AG09309 (cell line): ENCODE data around the gene PSD2.
A peak's percentile ranks its signal among the peaks of the same experiment; 100 is the strongest.

Source experiments
- DNase-seq: peaks from one replicate; pipeline ENCODE4 v3.0.0-alpha.2; 2010; ENCODE audit warnings: low read depth
- H3K4me3 ChIP-seq: 2 replicates; pipeline ENCODE4 v1.5.1; 2011; ENCODE audit warnings: mild to moderate bottlenecking, low read depth, low read length, moderate library complexity; ENCODE audit not compliant: control insufficient read depth
- CTCF ChIP-seq: IDR thresholded peaks from 2 replicates; pipeline ENCODE4 v1.5.1; 2011; ENCODE audit warnings: mild to moderate bottlenecking, low read depth, low read length, inconsistent platforms; ENCODE audit not compliant: insufficient read depth, control insufficient read depth; ENCODE audit errors: missing control alignments

PSD2 gene

GRCh38 chr5:139795074-139796001 lies at the start of gene PSD2:
PSD2 (plus strand) TSS chr5:139795808; CDS start chr5:139809441, 13,633 bp downstream.
- no peak for DNase-seq

DNA sequence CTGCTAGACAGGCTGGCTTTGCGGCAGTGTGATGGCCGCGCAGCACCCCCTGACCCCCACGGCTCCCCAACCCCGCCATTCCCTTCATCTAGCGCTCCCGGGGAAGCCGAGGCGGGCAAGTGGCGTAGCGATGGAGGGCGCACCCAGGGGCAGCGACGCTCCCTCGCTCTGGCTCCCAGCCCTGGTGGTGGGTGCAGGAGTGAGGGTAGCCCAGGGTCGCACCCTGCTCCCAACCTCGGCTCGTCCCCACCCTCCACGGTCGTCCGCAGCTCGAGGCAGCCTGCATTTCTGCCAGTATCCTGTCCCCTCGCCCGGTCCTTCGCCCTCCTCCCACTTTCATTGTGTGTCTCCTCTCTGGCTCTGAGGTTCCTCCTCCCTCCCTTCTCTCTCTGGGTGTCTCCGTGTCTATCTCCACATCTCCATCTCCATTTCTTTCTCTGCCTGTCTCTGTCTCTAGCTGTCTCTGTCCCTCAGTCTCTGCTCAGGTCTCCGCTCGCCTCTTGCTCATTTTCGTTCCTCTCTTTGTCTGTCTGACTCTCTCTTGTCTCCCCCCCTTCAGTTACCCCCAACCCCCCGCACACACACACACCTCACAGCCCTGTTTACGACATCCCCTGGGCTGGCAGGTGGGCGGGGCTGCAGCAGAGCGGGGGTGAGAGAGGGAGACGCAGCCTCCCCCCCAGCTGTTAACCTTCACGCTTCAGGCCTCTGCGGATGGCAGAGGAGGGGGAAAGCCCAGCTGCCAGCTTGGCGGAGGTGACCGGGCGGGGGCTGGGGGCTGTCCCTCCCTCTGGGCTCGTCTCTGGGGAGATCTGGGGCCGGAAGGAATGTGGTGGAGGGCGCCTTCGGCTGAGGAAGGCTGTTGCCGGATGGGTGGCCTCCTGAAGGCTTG lies 48.7 kb upstream of the PSD2 start:
- no peak for TF ChIP-seq CTCF
- H3K4me3 ChIP-seq: peak overlapping the region; percentile 43
- DNase-seq: no peak

More at GRCh38 chr5:139795074-139796001, at the start of gene PSD2:
- no peak within 1 kb of the TSS for H3K4me3 ChIP-seq
- no peak for TF ChIP-seq CTCF

GRCh38 chr5:139747583-139748504 lies 47.8 kb upstream of the PSD2 start:
- no peak for TF ChIP-seq CTCF
- no peak for DNase-seq
- H3K4me3 ChIP-seq: peak overlapping the region; percentile 43

- H3K4me3 ChIP-seq: no peak overlapping the region
- DNase-seq: no peak
- TF ChIP-seq CTCF: no peak
Observed at GRCh38 chr5:139748505-139748826, 47.1 kb upstream of the PSD2 start.

DNA sequence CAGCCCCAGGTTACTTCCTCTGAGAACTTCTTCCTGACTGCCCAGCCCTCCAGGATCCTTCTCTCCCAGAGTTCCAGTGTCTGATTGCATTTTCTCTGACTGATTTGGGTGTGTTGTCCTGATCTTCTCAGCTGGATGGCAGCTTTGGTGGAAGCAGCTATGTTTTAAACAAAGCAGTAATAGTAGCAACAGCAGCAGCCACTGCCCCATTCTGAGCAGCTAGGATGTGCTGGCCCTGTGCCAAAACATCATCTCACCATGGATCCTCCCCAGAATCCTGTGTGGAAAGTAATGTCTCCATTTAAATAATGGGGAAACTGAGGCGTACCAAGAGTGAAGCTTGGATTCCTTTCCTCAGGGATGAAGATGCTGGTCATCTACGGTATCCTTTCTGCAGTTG lies 46.4 kb upstream of the PSD2 start:
- no peak for DNase-seq
- no peak overlapping the region for H3K4me3 ChIP-seq
- TF ChIP-seq CTCF: no peak

GRCh38 chr5:139751236-139751635 lies 44.4 kb upstream of the PSD2 start:
- DNase-seq: no peak
- TF ChIP-seq CTCF: no peak
- H3K4me3 ChIP-seq: no peak overlapping the region
